Tibial nerve (tissue), 4 donors: ENCODE results near the gene ALDH1L1. TPM values are rescaled to one million over a fixed set of nuclear protein-coding genes. Genes with fewer than 3 reads are reported as not detected.
"Not testable (repeated sequence)": the region's sequence is repeated elsewhere in the genome, so short reads cannot be mapped to it uniquely, and the experiment has no call there.

Experiments used
- DNase-seq, 2 donors: peaks; one replicate each; pipeline ENCODE4 v3.0.0-alpha.2; 2019; ENCODE audit warnings: low spot score in 2 of 2
- H3K27ac ChIP-seq, 4 donors: fragments of 200-600 bp; sonication (generic) in 3 of 4; one replicate each; pipeline ENCODE4 v1.5.1; 2017 to 2019; ENCODE audit warnings: mild to moderate bottlenecking in 1 of 4
- H3K27me3 ChIP-seq, 2 donors: fragments of 200-600 bp; sonication (generic) in 1 of 2; one replicate each; pipeline versions ENCODE4 v1.5.1 to v1.6.0; 2017 to 2019
- H3K36me3 ChIP-seq, 3 donors: fragments of 200-600 bp; sonication (generic); one replicate each; pipeline ENCODE4 v1.5.1; 2018 to 2019
- H3K4me1 ChIP-seq, 4 donors: fragments of 200-600 bp; sonication (generic) in 3 of 4; one replicate each; pipeline ENCODE4 v1.5.1; 2017 to 2019
- H3K4me3 ChIP-seq, 4 donors: fragments of 200-600 bp; sonication (generic) in 3 of 4; one replicate each; pipeline ENCODE4 v1.5.1; 2017 to 2019; ENCODE audit warnings: mild to moderate bottlenecking in 1 of 4, moderate library complexity in 1 of 4
- H3K9me3 ChIP-seq, 4 donors: fragments of 200-600 bp; sonication (generic) in 3 of 4; one replicate each; pipeline ENCODE4 v1.5.1; 2017 to 2019
- EP300 ChIP-seq, 2 donors: sonication (generic); formaldehyde crosslinking; IDR thresholded peaks; one replicate each; pipeline ENCODE4 v1.6.1; 2017; ENCODE audit warnings: antibody characterized with exemption in 2 of 2, mild to moderate bottlenecking in 1 of 2
- POLR2A ChIP-seq, 2 donors: fragments of 450-650 bp; IDR thresholded peaks; one replicate each; pipeline ENCODE4 v1.6.1; 2017; ENCODE audit warnings: antibody characterized with exemption in 2 of 2, mild to moderate bottlenecking in 2 of 2, moderate library complexity in 2 of 2
- WGBS, 2 donors: methylation state at CpG; one replicate each; pipeline ENCODE4 v1.1.5; 2018; 5-methylcytosine and 5-hydroxymethylcytosine counted together
- total RNA-seq, 4 donors: library from RNA; depleted of rRNA; stranded (reverse); fragments of >200 nt; gene quantifications; one replicate each; pipeline ENCODE4 v1.1.0, GENCODE V29; 2016
- TF ChIP-seq, protein P1 (sequence below), 5 experiments: fragments of 200-600 bp in 3 of 5; fragments of 450-650 bp in 2 of 5; sonication (generic) in 3 of 5; IDR thresholded peaks; one replicate each; pipeline ENCODE4 v1.5.1; 2016 to 2019; ENCODE audit warnings: antibody characterized with exemption in 5 of 5, mild to moderate bottlenecking in 3 of 5, moderate library complexity in 2 of 5

The ALDH1L1 gene
- total RNA-seq, 4 donors from 2014 or later = 34.5 to 87.3 (median 50.8) TPM

DNA sequence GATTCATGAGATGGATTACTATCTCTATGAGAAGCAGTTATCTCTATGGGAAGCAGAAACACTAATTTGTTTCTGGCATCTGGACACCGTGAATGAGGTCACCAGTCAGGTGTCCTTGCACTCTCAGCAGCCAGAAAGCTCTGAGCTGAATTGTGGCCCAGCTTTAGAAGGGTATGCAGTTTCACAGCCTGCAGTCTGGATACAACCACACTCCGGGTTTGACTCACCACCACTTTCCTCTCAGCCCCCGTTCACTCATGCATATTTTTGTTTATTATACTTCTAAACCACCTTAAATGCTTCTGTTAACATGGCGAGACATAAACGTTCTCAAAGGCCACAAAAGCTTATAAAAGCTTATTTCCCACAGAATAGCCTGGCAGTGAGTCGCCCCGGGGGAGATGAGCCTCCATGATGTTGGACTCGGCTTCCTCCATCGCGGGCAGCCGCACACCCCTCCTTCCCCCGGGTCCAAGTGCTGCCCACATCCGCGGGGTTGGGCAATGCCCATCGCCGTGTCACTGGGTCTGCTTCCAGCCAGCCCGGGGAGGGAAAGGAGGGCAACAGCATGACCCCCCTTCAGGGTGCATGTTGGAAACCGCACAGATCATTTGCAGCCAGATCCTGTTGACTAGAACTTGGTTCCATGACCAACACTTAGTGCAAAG, 79.6 kb downstream of the ALDH1L1 start:
- Histone ChIP-seq H3K4me1 (peaks cover 0 to 13% (median 0%) of the 10 kb centered on the region in 4 donors), H3K9me3 (peaks cover 0 to 19% (median 0%) of the 10 kb centered on the region in 4 donors), H3K36me3 (peaks cover 0 to 9% (median 0%) of the 10 kb centered on the region in 3 donors), H3K27ac (no peak overlapping the region), H3K4me3 (no peak overlapping the region), H3K27me3 (no peaks in the 10 kb centered on the region)
- no peak for DNase-seq
- WGBS, 2 donors = 72 to 80% methylated on average over 18 of the region's 18 CpGs
- TF ChIP-seq POLR2A (IDR thresholded peaks at IDR 0.05) = no peak
- TF ChIP-seq, protein P1, sequence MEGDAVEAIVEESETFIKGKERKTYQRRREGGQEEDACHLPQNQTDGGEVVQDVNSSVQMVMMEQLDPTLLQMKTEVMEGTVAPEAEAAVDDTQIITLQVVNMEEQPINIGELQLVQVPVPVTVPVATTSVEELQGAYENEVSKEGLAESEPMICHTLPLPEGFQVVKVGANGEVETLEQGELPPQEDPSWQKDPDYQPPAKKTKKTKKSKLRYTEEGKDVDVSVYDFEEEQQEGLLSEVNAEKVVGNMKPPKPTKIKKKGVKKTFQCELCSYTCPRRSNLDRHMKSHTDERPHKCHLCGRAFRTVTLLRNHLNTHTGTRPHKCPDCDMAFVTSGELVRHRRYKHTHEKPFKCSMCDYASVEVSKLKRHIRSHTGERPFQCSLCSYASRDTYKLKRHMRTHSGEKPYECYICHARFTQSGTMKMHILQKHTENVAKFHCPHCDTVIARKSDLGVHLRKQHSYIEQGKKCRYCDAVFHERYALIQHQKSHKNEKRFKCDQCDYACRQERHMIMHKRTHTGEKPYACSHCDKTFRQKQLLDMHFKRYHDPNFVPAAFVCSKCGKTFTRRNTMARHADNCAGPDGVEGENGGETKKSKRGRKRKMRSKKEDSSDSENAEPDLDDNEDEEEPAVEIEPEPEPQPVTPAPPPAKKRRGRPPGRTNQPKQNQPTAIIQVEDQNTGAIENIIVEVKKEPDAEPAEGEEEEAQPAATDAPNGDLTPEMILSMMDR (IDR thresholded peaks at IDR 0.05) = no peak
- no peak for TF ChIP-seq EP300 (IDR thresholded peaks at IDR 0.05)

DNA sequence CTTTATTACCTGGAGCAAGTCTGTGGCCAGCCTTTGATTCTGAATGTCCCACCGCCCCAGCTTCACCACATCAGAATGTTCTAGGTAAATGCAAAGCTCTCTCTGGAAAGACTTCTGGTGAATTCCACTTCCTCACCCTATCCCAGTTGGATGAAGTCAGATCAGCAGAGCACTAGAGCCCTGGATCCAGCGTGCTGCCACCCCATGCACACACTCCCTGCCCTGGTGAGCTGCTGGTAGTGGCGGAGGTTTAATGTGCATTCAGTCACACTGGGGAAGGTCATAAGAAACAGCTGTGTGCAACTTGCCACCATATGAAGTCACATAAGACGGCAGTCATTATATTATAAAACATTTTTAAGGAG, 80.1 kb downstream of the ALDH1L1 start:
- H3K27me3 ChIP-seq = no peaks in the 10 kb centered on the region
- H3K4me3 ChIP-seq = no peak overlapping the region
- peaks cover 0 to 13% (median 0%) of the 10 kb centered on the region in 4 donors for H3K4me1 ChIP-seq
- H3K9me3 ChIP-seq = peaks cover 0 to 23% (median 0%) of the 10 kb centered on the region in 4 donors
- peaks cover 0 to 13% (median 0%) of the 10 kb centered on the region in 3 donors for H3K36me3 ChIP-seq
- DNase-seq = no peak
- H3K27ac ChIP-seq = no peak overlapping the region
- TF ChIP-seq POLR2A (IDR thresholded peaks at IDR 0.05) = no peak
- TF ChIP-seq, protein P1 (IDR thresholded peaks at IDR 0.05) = no peak
- TF ChIP-seq EP300 (IDR thresholded peaks at IDR 0.05) = no peak
- 81 to 83% methylated on average over 4 of the region's 4 CpGs for WGBS, 2 donors

DNA sequence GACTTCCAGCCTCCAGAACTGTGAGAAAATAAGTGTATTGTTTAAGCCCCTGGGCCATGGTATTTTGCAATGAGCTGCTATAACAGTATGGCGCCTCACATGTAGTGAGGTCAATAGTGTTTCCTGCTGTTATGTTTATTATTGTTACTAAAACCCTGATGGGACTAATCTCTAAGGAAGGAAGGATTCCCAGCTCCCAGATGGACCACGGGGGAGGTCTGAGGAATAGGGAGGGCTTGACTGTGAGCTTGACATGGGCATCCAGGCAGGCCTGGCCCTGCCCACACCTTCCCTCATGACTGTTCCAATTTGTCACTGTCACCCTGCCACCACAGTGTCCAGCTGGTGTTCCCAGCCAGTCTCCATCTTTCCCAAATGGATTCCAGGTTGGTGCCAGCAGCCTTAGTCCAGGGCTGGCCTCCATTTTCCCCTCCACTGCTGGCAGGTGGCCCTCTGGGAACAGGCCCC, 82.0 kb downstream of the ALDH1L1 start:
- WGBS, 2 donors = 59 to 78% methylated on average over 2 of the region's 2 CpGs
- peaks cover 0 to 13% (median 0%) of the 10 kb centered on the region in 4 donors for H3K4me1 ChIP-seq
- DNase-seq = no peak
- no peak overlapping the region for H3K4me3 ChIP-seq
- H3K27ac ChIP-seq = no peak overlapping the region
- H3K27me3 ChIP-seq = no peaks in the 10 kb centered on the region
- TF ChIP-seq EP300 (IDR thresholded peaks at IDR 0.05) = no peak
- peaks cover 0 to 23% (median 0%) of the 10 kb centered on the region in 4 donors for H3K9me3 ChIP-seq
- H3K36me3 ChIP-seq = peaks cover 0 to 13% (median 0%) of the 10 kb centered on the region in 3 donors

DNA sequence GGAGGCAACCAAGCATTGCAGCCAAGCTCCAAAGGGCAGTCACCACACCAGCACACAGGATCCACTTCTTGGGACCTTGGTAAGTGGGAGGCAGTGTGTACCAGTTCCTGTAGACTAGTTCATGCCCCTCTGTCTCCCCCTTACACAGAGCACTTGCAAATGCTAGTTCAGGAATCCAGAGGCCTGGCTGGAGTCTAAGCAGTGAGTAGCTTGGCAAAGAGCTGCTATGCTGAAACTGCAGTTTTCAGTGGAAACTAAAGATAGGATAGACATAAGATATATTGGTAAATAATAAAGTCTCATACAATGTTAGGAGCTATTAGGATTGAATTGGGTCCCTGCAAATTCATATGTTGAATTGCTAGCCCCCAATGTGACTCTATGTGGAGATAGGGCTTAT, 82.6 kb downstream of the ALDH1L1 start:
- no peak for DNase-seq
- no peaks in the 10 kb centered on the region for H3K27me3 ChIP-seq

DNA sequence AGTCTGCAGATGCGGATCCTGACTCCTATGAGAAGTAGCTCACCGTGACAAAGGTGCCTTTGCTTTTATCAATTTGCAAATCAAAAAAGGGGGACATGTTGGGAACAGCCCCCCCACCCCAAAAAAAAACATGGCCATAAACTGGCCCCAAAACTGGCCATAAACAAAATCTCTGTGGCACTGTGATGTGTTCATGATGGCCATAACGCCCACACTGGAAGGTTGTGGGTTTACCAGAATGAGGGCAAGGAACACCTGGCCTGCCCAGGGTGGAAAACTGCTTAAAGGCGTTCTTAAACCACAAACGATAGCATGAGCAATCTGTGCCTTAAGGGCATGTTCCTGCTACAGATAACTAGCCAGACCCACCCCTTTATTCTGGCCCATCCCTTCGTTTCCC, 84.1 kb downstream of the ALDH1L1 start:
- Histone ChIP-seq H3K9me3 (peaks cover 0 to 33% (median 0%) of the 10 kb centered on the region in 4 donors), H3K36me3 (peaks cover 0 to 16% (median 0%) of the 10 kb centered on the region in 3 donors)
- not testable (repeated sequence) for H3K27ac ChIP-seq, H3K4me1 ChIP-seq, DNase-seq, H3K4me3 ChIP-seq, H3K27me3 ChIP-seq
- 82 to 87% methylated on average over 6 of the region's 6 CpGs for WGBS, 2 donors

More for the DNA sequence above, 82.6 kb downstream of the ALDH1L1 start:
- no peak for TF ChIP-seq POLR2A (IDR thresholded peaks at IDR 0.05)
- TF ChIP-seq EP300 (IDR thresholded peaks at IDR 0.05) = no peak
- TF ChIP-seq, protein P1 (IDR thresholded peaks at IDR 0.05) = no peak
- Histone ChIP-seq H3K36me3 (peaks cover 0 to 13% (median 0%) of the 10 kb centered on the region in 3 donors), H3K27ac (no peak overlapping the region), H3K4me3 (no peak overlapping the region), H3K4me1 (peaks cover 0 to 10% (median 0%) of the 10 kb centered on the region in 4 donors), H3K9me3 (peaks cover 0 to 23% (median 0%) of the 10 kb centered on the region in 4 donors)

DNA sequence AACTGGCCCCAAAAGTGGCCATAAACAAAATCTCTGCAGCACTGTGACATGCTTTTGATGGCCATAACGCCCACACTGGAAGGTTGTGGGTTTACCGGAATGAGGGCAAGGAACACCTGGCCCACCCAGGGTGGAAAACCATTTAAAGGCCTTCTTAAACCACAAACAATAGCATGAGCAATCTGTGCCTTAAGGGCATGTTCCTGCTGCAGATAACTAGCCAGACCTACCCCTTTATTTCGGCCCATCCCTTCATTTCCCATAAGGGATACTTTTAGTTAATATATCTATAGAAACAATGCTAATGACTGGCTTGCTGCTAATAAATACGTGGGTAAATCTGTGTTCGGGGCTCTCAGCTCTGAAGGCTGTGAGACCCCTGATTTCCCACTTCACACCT, 88.3 kb downstream of the ALDH1L1 start:
- Histone ChIP-seq H3K9me3 (peaks cover 0 to 27% (median 0%) of the 10 kb centered on the region in 4 donors), H3K36me3 (peaks cover 0 to 16% (median 0%) of the 10 kb centered on the region in 3 donors)
- not testable (repeated sequence) for DNase-seq, H3K4me3 ChIP-seq, H3K27me3 ChIP-seq, H3K27ac ChIP-seq, H3K4me1 ChIP-seq
- 88 to 91% methylated on average over 5 of the region's 5 CpGs for WGBS, 2 donors
